ENCODE data around the gene JUND. TPM values are rescaled to one million over a fixed set of nuclear protein-coding genes. Genes with fewer than 3 reads are reported as not detected.

Gene JUND
- total RNA-seq, 1 donor from 2014 or later, result 464 TPM

GRCh38 chr19:18292810-18293641 is 11.6 kb upstream of the JUND start:
- peak; percentile 55 for DNase-seq (ENCODE audit: low spot score)
- peaks cover 53% of the 10 kb centered on the region for H3K36me3 Mint-ChIP-seq (ENCODE audit: low read depth)
- peaks cover 7% of the 10 kb centered on the region for H3K9me3 Mint-ChIP-seq
- peak overlapping the region; percentile 99 for H3K27ac Mint-ChIP-seq
- intact Hi-C loops (cut with micrococcal nuclease), result loop anchor here (1.0 to 10.0 kb wide), 3 partner anchors 14 to 198 kb away; partner anchors contain the start of genes LSM4 and MAST3
- H3K4me3 Mint-ChIP-seq (ENCODE audit: low read depth), result peak overlapping the region; percentile 96
- peaks cover 53% of the 10 kb centered on the region for H3K4me1 Mint-ChIP-seq (ENCODE audit: low read depth)
- H3K27me3 Mint-ChIP-seq (ENCODE audit: low read depth), result no peaks in the 10 kb centered on the region

GRCh38 chr19:18292462-18292809 is 11.0 kb upstream of the JUND start:
- Mint-ChIP-seq H3K4me3 (ENCODE audit: low read depth) (peak overlapping the region; percentile 96), H3K27me3 (ENCODE audit: low read depth) (no peaks in the 10 kb centered on the region), H3K27ac (peak overlapping the region; percentile 99), H3K9me3 (peaks cover 7% of the 10 kb centered on the region), H3K4me1 (ENCODE audit: low read depth) (peaks cover 53% of the 10 kb centered on the region), H3K36me3 (ENCODE audit: low read depth) (peaks cover 47% of the 10 kb centered on the region)
- peak; percentile 39 for DNase-seq (ENCODE audit: low spot score)
- intact Hi-C loops (cut with micrococcal nuclease), result loop anchor here (2.0 to 10.0 kb wide), 2 partner anchors 14 to 198 kb away; partner anchors contain the start of gene MAST3

GRCh38 chr19:18291590-18292461 is 10.4 kb upstream of the JUND start:
- Mint-ChIP-seq H3K36me3 (ENCODE audit: low read depth) (peaks cover 43% of the 10 kb centered on the region), H3K4me3 (ENCODE audit: low read depth) (peak overlapping the region; percentile 96), H3K27ac (peak overlapping the region; percentile 99), H3K4me1 (ENCODE audit: low read depth) (peaks cover 56% of the 10 kb centered on the region), H3K9me3 (peaks cover 7% of the 10 kb centered on the region), H3K27me3 (ENCODE audit: low read depth) (no peaks in the 10 kb centered on the region)
- peak; percentile 82 for DNase-seq (ENCODE audit: low spot score)
- intact Hi-C loops (cut with micrococcal nuclease), result loop anchor here (2.0 to 10.0 kb wide), 2 partner anchors 13 to 197 kb away; partner anchors contain the start of gene MAST3

DNA sequence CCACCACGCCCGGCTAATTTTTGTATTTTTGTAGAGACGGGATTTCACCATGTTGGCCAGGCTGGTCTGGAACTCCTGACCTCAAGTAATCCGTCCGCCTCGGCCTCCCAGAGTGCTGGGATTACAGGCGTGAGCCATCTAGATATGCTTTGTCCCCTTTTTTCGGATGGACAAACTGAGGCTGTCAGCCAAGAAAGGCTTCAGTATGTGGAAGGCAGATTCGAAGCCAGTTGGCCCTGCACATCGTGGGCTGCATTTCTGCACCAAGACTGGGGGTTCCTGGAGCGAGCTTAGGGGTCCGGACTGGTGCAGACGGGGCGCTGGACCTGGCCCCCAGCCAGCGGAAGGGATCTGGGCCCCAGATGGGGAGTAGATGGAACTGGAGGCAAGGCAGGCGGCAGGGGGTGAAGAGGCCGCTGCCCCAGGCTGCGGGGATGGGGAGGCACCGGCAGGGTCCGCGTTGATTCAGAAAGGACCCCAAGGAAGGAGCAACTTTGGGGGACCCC is 9.7 kb upstream of the JUND start:
- Mint-ChIP-seq H3K9me3 (peaks cover 7% of the 10 kb centered on the region), H3K4me1 (ENCODE audit: low read depth) (peaks cover 56% of the 10 kb centered on the region), H3K27me3 (ENCODE audit: low read depth) (no peaks in the 10 kb centered on the region), H3K36me3 (ENCODE audit: low read depth) (peaks cover 41% of the 10 kb centered on the region), H3K27ac (peak overlapping the region; percentile 99), H3K4me3 (ENCODE audit: low read depth) (peak overlapping the region; percentile 96)
- intact Hi-C loops (cut with micrococcal nuclease), result loop anchor here (10.0 kb wide), 1 partner anchor 196 kb away; the partner anchor contains the start of gene MAST3
- peak; percentile 28 for DNase-seq (ENCODE audit: low spot score)

DNA sequence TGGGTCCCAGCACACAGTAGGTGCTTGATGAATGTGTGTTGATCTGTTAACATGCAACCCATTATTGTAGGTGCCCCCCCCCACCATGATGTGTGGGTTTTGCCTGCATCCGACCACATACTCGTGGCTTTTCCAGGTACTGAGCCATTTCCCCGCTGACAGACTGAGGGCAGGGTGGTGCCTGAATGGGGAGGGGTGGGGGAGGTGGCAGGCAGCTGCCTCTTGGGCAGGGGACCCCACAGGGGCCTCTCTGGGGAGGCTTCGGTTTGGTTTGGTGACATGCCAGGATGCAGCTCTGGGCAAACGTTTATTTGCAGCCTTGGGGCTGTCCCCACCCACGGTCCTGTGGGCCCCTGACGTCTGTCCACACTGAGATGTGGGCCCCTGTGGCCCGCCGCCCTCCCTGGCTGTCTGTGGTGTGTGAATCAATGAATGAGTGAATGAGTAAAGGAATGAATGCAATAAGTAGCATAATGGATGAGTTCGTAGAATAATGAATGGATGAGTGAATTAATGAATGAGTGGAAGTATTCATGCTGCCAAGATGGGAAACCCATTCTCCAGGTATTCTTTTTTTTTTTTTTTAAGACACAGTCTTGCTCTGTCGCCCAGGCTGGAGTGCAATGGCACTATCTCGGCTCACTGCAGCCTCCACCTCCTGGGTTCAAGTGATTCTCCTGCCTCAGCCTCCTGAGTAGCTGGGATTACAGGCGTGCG is 9.0 kb upstream of the JUND start:
- peaks cover 35% of the 10 kb centered on the region for H3K36me3 Mint-ChIP-seq (ENCODE audit: low read depth)
- no peaks in the 10 kb centered on the region for H3K27me3 Mint-ChIP-seq (ENCODE audit: low read depth)
- H3K9me3 Mint-ChIP-seq, result peaks cover 1% of the 10 kb centered on the region
- intact Hi-C loops (cut with micrococcal nuclease), result loop anchor here (1.0 to 10.0 kb wide), 3 partner anchors 8 to 196 kb away; partner anchors contain the start of gene MAST3
- peak overlapping the region; percentile 96 for H3K4me3 Mint-ChIP-seq (ENCODE audit: low read depth)
- peak; percentile 85 for DNase-seq (ENCODE audit: low spot score)
- H3K27ac Mint-ChIP-seq, result peak overlapping the region; percentile 99
- H3K4me1 Mint-ChIP-seq (ENCODE audit: low read depth), result peaks cover 57% of the 10 kb centered on the region

GRCh38 chr19:18289471-18290301 is 8.3 kb upstream of the JUND start:
- Mint-ChIP-seq H3K27ac (peak overlapping the region; percentile 99), H3K27me3 (ENCODE audit: low read depth) (no peaks in the 10 kb centered on the region), H3K4me1 (ENCODE audit: low read depth) (peaks cover 60% of the 10 kb centered on the region), H3K4me3 (ENCODE audit: low read depth) (peak overlapping the region; percentile 61), H3K9me3 (no peaks in the 10 kb centered on the region), H3K36me3 (ENCODE audit: low read depth) (peaks cover 30% of the 10 kb centered on the region)
- DNase-seq (ENCODE audit: low spot score), result no peak
- intact Hi-C loops (cut with micrococcal nuclease), result loop anchor here (1.0 to 10.0 kb wide), 3 partner anchors 7 to 195 kb away; partner anchors contain the start of gene MAST3

DNA sequence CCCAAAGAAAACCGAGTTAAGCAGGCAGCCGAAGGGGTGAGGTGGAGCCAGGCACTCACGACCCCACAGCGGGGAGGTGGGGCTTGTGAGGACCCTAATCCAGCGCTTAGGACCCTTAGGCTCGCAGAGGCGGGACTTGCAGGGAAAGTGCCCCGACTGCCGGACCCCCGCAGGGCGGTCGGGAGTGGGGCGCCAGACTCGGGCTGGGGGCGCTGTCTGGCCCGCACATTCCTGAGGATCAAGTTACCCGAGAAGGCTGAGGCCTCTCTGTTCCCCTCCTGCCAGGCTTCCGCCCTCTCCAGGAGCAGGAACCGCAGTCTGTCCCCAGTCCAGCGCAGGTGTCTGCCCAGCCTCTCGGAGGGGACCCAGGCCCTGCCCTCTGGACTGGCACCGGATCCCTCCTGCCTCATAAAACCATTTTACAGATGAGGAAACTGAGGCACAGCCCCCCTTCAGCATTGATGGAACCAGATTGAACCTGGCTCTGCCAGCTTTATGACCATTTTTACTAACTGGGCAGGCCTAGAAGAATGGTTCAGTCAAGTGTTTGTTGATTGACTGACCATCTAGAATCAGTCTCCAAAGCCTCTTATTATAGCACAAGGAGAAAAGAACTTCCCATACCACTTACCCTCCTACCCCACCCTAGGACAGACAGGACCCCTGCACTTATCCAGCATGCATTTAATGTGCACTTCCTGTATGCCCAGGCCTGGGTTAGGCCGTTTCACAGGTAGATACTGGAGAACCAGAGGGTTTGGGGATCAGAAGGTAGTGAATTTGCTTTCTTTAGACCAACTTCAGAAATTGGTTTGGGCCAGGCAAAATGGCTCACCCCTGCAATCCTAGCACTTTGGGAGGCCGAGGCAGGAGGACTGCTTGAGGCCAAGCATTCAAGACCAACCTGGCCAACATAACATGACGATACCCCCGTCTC is 6.7 kb upstream of the JUND start:
- H3K4me1 Mint-ChIP-seq (ENCODE audit: low read depth), result peaks cover 58% of the 10 kb centered on the region
- H3K27ac Mint-ChIP-seq, result peak overlapping the region; percentile 99
- no peaks in the 10 kb centered on the region for H3K27me3 Mint-ChIP-seq (ENCODE audit: low read depth)
- H3K9me3 Mint-ChIP-seq, result no peaks in the 10 kb centered on the region
- no peak overlapping the region for H3K4me3 Mint-ChIP-seq (ENCODE audit: low read depth)
- no peak for DNase-seq (ENCODE audit: low spot score)
- H3K36me3 Mint-ChIP-seq (ENCODE audit: low read depth), result peaks cover 18% of the 10 kb centered on the region
- intact Hi-C loops (cut with micrococcal nuclease), result no loop called here

DNA sequence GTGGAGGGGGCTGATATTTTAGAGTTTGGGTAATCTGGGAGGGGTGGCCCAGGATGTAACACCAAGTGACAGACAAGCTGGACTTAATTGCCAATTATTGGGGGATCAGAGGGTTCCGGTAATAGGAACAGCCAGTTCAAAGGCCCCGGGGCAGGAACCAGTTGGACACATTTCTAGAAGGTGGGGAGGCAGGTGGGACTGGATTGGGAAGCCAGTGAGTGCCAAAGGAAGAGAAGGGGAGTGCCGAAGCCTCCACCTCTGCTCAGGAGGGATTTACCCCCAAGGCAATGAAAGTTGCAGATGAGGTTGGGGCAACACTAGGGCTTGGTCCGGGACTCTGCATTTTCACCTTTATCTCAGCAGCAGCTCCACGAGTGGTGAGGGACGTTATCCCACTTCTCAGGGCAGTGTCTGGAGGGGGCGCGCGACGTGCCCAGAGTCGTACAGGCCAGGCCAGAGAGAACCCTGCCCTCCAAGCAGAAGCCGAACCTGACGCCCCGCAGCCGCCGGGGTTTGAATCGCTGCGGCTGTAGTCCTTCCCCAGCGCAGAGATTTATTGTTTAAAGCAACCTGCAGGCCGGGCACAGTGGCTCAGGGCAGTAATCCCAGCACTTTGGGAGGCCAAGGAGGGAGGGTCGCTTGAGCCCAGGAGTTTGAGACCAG is 5.7 kb upstream of the JUND start:
- H3K36me3 Mint-ChIP-seq (ENCODE audit: low read depth), result peaks cover 15% of the 10 kb centered on the region
- intact Hi-C loops (cut with micrococcal nuclease), result no loop called here
- H3K4me3 Mint-ChIP-seq (ENCODE audit: low read depth), result no peak overlapping the region
- peak overlapping the region; percentile 93 for H3K27ac Mint-ChIP-seq
- peaks cover 64% of the 10 kb centered on the region for H3K4me1 Mint-ChIP-seq (ENCODE audit: low read depth)
- no peak for DNase-seq (ENCODE audit: low spot score)
- no peaks in the 10 kb centered on the region for H3K9me3 Mint-ChIP-seq
- H3K27me3 Mint-ChIP-seq (ENCODE audit: low read depth), result no peaks in the 10 kb centered on the region

- intact Hi-C loops (cut with micrococcal nuclease), result no loop called here
Measured at GRCh38 chr19:18284712-18285360, 3.4 kb upstream of the JUND start.

DNA sequence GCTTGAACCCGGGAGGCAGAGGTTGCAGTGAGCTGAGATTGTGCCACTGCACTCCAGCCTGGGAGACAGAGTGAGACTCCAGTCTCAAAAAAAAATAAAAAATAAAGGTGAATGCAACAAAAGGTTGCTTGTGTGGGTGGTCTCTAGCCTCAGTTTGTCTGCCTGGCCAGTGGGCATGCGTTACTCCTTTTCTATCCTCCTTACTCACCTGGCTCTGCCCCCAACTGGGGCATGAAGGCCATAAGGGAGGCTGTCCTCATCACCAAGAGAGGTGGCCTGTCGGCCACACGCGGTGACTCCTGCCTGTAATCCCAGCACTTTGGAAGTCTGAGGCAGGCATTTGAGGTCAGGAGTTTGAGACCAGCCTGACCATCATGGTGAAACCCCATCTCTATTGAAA is 1.9 kb upstream of the JUND start:
- Mint-ChIP-seq H3K9me3 (no peaks in the 10 kb centered on the region), H3K27me3 (ENCODE audit: low read depth) (no peaks in the 10 kb centered on the region), H3K27ac (peak overlapping the region; percentile 65), H3K4me1 (ENCODE audit: low read depth) (peaks cover 48% of the 10 kb centered on the region), H3K4me3 (ENCODE audit: low read depth) (peak overlapping the region; percentile 39), H3K36me3 (ENCODE audit: low read depth) (peaks cover 30% of the 10 kb centered on the region)
- intact Hi-C loops (cut with micrococcal nuclease), result no loop called here
- no peak for DNase-seq (ENCODE audit: low spot score)

More at GRCh38 chr19:18284712-18285360, 3.4 kb upstream of the JUND start:
- DNase-seq (ENCODE audit: low spot score), result no peak
- H3K36me3 Mint-ChIP-seq (ENCODE audit: low read depth), result peaks cover 15% of the 10 kb centered on the region
- H3K27me3 Mint-ChIP-seq (ENCODE audit: low read depth), result no peaks in the 10 kb centered on the region
- peaks cover 52% of the 10 kb centered on the region for H3K4me1 Mint-ChIP-seq (ENCODE audit: low read depth)
- H3K4me3 Mint-ChIP-seq (ENCODE audit: low read depth), result peak overlapping the region; percentile 61
- no peaks in the 10 kb centered on the region for H3K9me3 Mint-ChIP-seq
- H3K27ac Mint-ChIP-seq, result peak overlapping the region; percentile 93

All from activated T-helper 2 cell treated with anti-CD3 and anti-CD28 coated beads, Interferon-gamma antibody, Interleukin-2, Interleukin-4, amounts not matched to agents 10 μg/mL and 5 μg/mL and 100 μg/mL, durations not matched to agents 14 hours and 24 hours and 36 hours (primary cell).